ENCODE results near the gene PHACTR1.

DNA sequence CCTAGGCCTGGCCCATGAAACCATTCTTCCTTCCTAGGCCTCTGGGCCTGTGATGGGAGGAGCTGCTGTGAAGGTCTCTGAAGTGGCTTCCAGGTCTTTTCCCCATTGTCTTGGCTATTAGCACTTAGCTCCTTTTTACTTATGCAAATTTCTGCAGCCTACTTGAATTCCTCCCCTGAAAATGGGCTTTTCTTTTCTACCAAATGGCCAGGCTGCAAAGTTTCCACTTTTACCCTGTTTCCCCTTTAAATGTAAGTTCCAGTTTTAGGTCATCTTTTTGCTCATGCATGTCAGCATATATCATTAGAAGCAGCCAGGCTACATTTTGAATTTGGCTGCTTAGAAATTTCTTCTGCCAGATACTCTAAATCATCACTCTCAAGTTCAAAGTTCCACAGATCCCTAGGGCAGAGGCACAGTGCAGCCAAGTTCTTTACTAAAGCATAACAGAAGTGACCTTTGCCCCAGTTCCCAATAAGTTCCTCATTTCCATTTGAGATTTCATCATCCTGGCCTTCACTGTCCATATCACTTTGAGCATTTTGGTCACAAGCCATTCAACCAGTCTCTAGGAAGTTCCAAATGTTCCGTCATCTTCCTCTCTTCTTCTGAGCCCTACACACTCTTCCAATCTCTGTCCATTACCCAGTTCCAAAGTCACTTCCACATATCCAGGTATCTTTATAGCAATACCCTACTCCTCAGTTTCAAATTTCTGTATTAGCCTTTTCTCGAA lies 539.9 kb downstream of the PHACTR1 start:
- TF ChIP-seq, protein P1, sequence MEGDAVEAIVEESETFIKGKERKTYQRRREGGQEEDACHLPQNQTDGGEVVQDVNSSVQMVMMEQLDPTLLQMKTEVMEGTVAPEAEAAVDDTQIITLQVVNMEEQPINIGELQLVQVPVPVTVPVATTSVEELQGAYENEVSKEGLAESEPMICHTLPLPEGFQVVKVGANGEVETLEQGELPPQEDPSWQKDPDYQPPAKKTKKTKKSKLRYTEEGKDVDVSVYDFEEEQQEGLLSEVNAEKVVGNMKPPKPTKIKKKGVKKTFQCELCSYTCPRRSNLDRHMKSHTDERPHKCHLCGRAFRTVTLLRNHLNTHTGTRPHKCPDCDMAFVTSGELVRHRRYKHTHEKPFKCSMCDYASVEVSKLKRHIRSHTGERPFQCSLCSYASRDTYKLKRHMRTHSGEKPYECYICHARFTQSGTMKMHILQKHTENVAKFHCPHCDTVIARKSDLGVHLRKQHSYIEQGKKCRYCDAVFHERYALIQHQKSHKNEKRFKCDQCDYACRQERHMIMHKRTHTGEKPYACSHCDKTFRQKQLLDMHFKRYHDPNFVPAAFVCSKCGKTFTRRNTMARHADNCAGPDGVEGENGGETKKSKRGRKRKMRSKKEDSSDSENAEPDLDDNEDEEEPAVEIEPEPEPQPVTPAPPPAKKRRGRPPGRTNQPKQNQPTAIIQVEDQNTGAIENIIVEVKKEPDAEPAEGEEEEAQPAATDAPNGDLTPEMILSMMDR (conservative IDR thresholded peaks at IDR 0.05; ENCODE audit: low read depth, low read length) = no peak
- TF ChIP-seq EZH2 (IDR thresholded peaks at IDR 0.05; ENCODE audit: borderline replicate concordance, low read depth, low read length, poor library complexity, severe bottlenecking) = no peak
